Measurements from ENCODE around the gene TSHZ2. TPM values are rescaled to one million over a fixed set of nuclear protein-coding genes. Genes with fewer than 3 reads are reported as not detected.

The TSHZ2 gene
- total RNA-seq, 1 donor from 2014 or later: 1.2 TPM

DNA sequence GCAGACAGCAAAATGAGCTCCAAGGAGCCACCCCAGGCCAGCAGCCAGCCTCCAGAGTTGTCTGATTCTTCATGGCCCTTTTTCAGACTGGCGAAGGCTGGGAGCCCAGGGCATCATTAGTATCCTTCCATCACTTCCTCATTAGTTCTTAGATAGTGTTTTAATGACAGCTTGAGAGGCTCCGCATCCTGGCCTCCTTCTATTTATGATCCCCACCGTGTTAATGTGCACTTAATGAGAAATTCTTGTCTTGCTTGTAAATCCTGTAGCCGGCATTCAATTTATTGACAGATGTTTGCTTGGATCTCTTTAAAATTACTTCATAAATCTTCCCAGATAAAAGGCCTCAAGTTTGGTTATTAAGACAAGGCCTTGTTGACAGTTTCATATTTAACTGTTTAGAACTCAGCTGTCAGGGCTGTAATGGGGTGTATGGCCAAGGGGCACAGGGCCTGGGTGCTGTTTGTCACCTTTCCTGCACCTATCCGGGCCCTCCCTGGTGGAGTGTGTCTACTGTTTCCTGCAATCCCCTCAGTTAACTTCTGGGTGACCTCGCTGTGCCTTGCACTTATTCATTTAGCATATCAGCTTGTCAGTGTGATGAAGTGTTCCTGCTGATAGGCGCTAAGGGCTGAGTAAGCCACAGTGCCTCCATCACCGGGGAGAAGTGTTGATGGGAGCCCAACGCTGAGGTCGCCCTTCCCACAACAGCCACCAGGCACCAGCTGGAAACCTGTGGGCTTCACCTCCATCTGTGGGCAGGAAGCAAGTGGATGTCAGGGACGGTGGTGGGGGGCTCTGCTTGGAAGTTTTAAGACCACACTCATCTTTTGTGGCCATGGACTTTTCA, 169.3 kb downstream of the TSHZ2 start:
- Histone ChIP-seq H3K4me1 (ENCODE audit: insufficient read depth, low read length) (no peaks in the 10 kb centered on the region), H3K36me3 (ENCODE audit: insufficient read depth, low read length) (no peaks in the 10 kb centered on the region), H3K27ac (ENCODE audit: low read depth, low read length) (no peak overlapping the region), H3K79me2 (ENCODE audit: insufficient read depth, low read length) (no peaks in the 10 kb centered on the region), H3K9me3 (ENCODE audit: insufficient read depth, low read depth, low read length) (no peaks in the 10 kb centered on the region), H4K20me1 (ENCODE audit: insufficient read depth, low read length) (no peaks in the 10 kb centered on the region), H2AFZ (ENCODE audit: low read depth, low read length) (no peak overlapping the region), H3K4me3 (ENCODE audit: insufficient read depth, low read depth, low read length) (no peak overlapping the region), H3K9ac (ENCODE audit: low read length) (no peak overlapping the region), H3K27me3 (ENCODE audit: insufficient read depth, low read length) (no peaks in the 10 kb centered on the region), H3K4me2 (ENCODE audit: low read length) (no peak overlapping the region)
- H3K4me1 Mint-ChIP-seq (ENCODE audit: low read depth, unreplicated experiment): peaks cover 4% of the 10 kb centered on the region
- H3K27me3 Mint-ChIP-seq (ENCODE audit: low read depth, unreplicated experiment): no peaks in the 10 kb centered on the region
- peaks cover 2% of the 10 kb centered on the region for H3K9me3 Mint-ChIP-seq (ENCODE audit: unreplicated experiment)
- DNase-seq (ENCODE audit: low read depth) (peak; percentile 46), FAIRE-seq (no peak)
- H3K4me3 Mint-ChIP-seq (ENCODE audit: unreplicated experiment): no peak overlapping the region
- no peak overlapping the region for H3K27ac Mint-ChIP-seq (ENCODE audit: unreplicated experiment)
- TF ChIP-seq, protein P1, sequence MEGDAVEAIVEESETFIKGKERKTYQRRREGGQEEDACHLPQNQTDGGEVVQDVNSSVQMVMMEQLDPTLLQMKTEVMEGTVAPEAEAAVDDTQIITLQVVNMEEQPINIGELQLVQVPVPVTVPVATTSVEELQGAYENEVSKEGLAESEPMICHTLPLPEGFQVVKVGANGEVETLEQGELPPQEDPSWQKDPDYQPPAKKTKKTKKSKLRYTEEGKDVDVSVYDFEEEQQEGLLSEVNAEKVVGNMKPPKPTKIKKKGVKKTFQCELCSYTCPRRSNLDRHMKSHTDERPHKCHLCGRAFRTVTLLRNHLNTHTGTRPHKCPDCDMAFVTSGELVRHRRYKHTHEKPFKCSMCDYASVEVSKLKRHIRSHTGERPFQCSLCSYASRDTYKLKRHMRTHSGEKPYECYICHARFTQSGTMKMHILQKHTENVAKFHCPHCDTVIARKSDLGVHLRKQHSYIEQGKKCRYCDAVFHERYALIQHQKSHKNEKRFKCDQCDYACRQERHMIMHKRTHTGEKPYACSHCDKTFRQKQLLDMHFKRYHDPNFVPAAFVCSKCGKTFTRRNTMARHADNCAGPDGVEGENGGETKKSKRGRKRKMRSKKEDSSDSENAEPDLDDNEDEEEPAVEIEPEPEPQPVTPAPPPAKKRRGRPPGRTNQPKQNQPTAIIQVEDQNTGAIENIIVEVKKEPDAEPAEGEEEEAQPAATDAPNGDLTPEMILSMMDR (IDR thresholded peaks at IDR 0.05; ENCODE audit: insufficient read depth, low read depth, low read length): no peak
- no peak for TF ChIP-seq EZH2 (IDR thresholded peaks at IDR 0.05; ENCODE audit: insufficient read depth, low read length)
- no peaks in the 10 kb centered on the region for H3K36me3 Mint-ChIP-seq (ENCODE audit: low read depth, unreplicated experiment)

DNA sequence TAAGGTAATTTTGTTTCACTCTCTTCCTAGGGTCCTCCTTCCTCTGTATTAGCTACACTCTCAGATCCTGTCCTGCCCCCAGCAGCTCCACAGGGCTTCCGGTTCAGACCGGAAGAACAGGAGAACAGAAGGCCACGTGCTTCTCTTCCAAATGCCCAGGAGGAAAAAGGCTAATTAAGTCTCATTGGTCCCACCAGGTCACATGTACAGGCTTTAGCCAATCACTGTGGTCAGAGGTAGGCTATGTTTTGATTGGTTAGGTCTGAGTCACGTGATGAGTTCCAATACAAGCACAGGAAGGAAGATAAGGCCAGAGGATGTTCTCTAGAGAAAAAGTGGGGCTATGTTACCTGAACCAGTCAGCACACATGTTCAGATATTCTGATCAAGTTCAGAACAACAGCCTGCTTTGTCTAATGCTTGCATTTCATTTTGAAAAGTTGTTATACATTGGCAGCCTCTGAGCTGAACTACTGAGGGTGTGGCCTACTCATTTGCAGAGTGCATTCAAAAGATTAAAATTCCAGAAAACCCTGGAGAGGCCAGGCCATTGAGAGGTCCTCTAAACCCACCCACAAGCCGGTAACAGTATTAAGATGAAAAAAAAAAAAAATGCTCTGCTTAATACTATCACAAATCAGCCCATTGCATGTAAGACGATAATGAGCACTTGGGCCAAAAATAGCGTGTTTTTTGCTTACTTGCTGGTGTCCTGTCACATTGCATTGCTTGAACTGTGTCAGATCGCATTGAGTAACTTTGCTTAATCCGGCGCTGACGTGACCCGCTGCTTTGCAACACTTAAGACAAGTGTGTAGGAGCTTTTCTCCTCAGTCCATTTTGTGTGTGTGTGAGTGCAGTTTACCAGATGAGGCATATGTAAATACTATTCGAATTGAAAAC, 170.3 kb downstream of the TSHZ2 start:
- H3K4me1 Mint-ChIP-seq (ENCODE audit: low read depth, unreplicated experiment): peaks cover 4% of the 10 kb centered on the region
- H3K27ac ChIP-seq (ENCODE audit: low read depth, low read length): no peak overlapping the region
- H3K27me3 ChIP-seq (ENCODE audit: insufficient read depth, low read length): no peaks in the 10 kb centered on the region
- H3K4me3 ChIP-seq (ENCODE audit: insufficient read depth, low read depth, low read length): no peak overlapping the region
- no peak overlapping the region for H2AFZ ChIP-seq (ENCODE audit: low read depth, low read length)
- no peaks in the 10 kb centered on the region for H3K79me2 ChIP-seq (ENCODE audit: insufficient read depth, low read length)
- FAIRE-seq (no peak), DNase-seq (ENCODE audit: low read depth) (no peak)
- no peak overlapping the region for H3K4me3 Mint-ChIP-seq (ENCODE audit: unreplicated experiment)
- H3K4me1 ChIP-seq (ENCODE audit: insufficient read depth, low read length): no peaks in the 10 kb centered on the region
- H3K9ac ChIP-seq (ENCODE audit: low read length): no peak overlapping the region
- H3K9me3 ChIP-seq (ENCODE audit: insufficient read depth, low read depth, low read length): no peaks in the 10 kb centered on the region
- H3K27ac Mint-ChIP-seq (ENCODE audit: unreplicated experiment): no peak overlapping the region
- no peaks in the 10 kb centered on the region for H3K36me3 ChIP-seq (ENCODE audit: insufficient read depth, low read length)
- H3K9me3 Mint-ChIP-seq (ENCODE audit: unreplicated experiment): peaks cover 2% of the 10 kb centered on the region
- no peaks in the 10 kb centered on the region for H3K27me3 Mint-ChIP-seq (ENCODE audit: low read depth, unreplicated experiment)
- no peak for TF ChIP-seq EZH2 (IDR thresholded peaks at IDR 0.05; ENCODE audit: insufficient read depth, low read length)
- TF ChIP-seq, protein P1 (IDR thresholded peaks at IDR 0.05; ENCODE audit: insufficient read depth, low read depth, low read length): no peak
- no peak overlapping the region for H3K4me2 ChIP-seq (ENCODE audit: low read length)
- H3K36me3 Mint-ChIP-seq (ENCODE audit: low read depth, unreplicated experiment): no peaks in the 10 kb centered on the region
- H4K20me1 ChIP-seq (ENCODE audit: insufficient read depth, low read length): no peaks in the 10 kb centered on the region

All from astrocyte (in vitro differentiated cells and primary cell).